ENCODE results near the gene SDK1. TPM values are rescaled to one million over a fixed set of nuclear protein-coding genes. Genes with fewer than 3 reads are reported as not detected.

Gene SDK1
- polyA plus RNA-seq, 1 donor, result 3.6 TPM

GRCh38 chr7:3283130-3283704 is 17.8 kb upstream of the SDK1 start:
- DNase-seq, result no peak

GRCh38 chr7:3285652-3286051 is 15.4 kb upstream of the SDK1 start:
- DNase-seq, result no peak

DNA sequence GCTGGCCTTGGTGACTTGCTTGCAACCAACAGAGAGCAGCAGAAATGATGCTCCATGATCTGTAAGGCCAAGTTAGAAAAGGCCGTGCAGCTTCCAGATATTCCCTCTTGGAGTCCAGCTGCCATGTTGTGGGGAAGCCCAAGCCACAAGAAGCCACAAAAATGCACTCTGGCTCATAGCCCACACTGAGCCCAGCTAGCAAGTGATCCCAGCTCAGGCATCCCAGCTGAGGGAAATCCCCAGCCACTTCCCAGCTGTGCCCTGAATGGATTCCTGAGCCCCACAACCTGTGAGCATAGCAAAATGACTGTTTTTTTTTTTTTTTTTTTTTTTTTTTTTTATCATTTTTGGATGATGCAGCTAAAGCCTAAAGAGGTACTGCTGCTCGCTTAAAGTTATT is 11.1 kb upstream of the SDK1 start:
- DNase-seq, result no peak

GRCh38 chr7:3292694-3293093 is 8.4 kb upstream of the SDK1 start:
- no peak for DNase-seq

GRCh38 chr7:3294432-3295100 is 6.5 kb upstream of the SDK1 start:
- DNase-seq, result no peak

DNA sequence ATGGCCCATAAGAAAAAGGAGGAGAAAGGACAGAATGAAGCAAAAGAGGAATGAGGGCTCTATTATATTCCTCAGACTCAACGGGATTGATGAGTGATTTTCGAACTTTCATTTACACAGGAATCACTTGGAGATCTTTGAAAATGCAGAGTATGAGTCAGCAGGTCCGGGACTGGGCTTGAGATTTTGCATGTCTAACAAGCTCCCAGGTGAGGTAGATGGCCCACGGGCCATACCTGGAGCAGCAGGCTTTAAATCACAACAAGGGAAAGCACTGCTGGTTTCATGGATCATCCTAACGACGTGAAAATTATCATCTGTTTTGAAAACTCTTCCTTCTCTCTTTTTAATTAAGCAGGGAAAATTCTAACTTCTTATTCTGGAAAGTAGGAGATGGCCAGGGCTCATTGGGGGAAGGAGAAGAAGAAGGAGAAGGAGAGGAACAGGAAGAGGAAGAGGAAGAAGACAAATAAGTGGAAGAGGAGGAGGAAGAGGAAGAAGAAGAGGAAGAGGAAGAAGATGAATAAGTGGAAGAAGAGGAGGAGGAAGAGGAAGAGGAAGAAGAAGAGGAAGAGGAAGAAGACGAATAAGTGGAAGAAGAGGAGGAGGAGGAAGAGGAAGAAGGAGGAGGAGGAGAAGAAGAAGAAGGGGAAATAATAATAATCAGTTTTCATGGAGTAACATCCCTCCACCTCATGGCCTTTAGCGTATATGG is 3.8 kb upstream of the SDK1 start:
- no peak for DNase-seq

DNA sequence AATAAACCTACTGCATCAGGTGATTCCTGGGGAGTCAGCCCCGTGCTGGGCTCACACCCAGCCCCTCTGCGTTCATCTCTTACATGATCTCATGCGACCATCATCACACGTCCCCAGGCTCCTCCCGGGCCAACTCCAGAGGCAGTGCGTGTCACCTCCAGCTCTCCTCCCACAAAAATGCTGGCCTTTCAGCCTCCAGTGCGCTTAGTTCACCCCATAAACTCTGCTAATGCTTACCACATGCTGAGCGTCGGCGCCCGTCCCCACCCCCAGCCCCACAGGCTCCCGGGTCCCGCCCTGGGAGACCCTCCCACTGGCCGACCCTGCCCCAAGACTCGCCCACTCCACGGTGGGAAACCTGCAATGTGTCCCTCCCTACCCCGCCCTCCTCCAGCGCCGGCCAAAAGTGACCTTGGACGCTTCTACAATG is 816 bp upstream of the SDK1 start:
- peak; percentile 7 for DNase-seq

DNA sequence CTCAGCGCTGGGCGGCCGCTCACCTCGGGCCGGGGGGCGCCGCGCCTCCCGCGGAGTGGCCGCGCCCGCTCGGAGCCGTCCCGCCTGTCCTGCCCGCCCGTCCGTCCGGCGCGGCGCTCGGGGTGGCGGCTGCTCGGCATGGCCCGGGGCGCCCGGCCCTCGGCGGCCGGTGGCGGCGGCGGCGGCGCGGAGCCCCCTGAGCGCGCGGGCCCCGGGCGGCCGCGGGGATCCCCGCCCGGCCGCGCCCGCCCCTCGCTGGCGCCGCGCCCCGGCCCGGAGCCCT is 338 bp downstream of the SDK1 start:
- DNase-seq, result no peak

DNA sequence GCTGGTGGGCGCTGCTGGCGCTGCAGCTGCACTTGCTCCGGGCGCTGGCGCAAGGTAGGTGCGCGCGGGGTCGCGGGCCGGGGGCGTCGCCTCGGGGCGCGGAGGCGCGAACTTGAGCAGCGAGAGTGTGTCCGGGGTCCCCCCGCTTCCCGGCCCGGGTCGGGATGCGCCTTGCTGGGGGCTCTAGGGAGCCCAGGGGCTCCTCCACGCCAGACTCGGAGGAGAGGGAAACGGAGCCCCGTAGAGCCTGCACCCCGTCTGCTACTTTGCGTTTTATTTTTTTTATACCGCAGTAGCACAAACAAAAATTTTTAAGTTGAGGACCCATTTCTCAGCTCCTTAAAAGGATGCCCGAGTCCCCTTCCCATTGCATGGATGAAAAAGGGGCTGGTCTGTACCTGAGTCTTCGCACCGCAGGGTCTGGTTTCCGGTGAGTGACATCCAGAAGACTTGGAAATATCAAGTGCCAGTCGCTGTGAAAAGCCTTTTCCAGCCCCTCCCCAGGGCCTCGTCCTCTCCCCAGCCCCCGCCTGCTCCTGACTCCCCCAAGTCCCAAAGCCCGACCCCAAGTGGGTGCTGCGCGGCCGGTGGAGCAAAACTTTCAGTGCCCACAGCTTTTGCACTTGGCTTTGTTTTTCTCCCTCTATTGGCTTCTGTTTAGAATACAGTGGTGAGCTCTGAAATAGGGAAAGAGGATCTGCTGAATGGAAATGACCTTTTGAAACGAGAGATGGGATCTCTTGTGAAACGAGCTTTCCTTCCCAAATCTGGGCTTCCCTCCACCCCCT is 973 bp downstream of the SDK1 start:
- peak; percentile 16 for DNase-seq

DNA sequence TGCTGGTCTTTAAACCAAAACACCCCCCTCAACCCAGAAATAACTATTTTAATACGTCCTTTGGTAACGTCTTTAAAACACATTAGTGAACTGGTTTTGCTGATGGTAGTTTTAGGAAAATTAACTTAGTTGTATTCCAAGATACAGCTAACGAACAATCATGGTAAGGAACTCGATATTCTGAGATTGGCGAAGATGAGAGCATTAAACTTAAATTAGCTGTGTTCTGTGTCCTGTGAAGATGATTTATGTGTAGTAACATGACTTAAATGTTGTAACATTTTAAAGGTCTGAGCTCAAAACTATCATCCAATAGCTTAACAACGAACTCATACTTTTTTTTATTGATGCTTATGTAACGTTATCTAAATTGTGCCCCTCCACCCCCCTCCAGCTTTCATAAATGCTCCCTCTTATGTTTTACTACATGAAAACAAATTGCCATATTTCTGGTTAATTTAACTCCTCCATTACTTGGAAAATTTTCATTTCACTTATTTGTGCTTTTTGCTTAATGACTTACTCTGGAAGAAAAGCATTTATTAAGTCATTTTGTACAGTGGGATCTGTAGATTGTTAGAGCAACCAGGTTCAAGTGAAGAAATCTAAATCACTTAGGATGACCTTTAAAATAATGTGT is 1.7 kb downstream of the SDK1 start:
- no peak for DNase-seq

- DNase-seq, result no peak
Observed at GRCh38 chr7:3304131-3304530, 3.1 kb downstream of the SDK1 start.

DNA sequence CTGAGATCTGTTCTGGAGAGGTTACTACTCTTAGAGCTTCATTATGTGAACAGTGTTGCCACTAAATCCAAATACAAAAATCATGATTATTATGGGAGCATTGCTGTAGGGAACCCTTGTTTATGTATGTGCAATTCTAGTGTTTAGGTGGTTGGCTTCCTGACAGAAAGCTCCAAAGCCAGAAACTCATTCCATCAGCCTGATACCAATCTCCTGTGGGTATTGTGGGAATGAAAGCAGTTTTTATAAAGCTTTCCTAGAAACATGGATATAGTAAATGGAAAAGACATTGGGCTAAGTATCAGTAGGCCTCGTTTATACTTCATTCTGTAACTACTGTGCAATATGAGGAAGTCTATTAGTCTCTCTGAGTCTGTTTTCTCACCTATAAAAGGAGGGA is 6.4 kb downstream of the SDK1 start:
- DNase-seq, result no peak

GRCh38 chr7:3309140-3309539 is 8.1 kb downstream of the SDK1 start:
- DNase-seq, result no peak

GRCh38 chr7:3309956-3310355 is 8.9 kb downstream of the SDK1 start:
- no peak for DNase-seq

DNA sequence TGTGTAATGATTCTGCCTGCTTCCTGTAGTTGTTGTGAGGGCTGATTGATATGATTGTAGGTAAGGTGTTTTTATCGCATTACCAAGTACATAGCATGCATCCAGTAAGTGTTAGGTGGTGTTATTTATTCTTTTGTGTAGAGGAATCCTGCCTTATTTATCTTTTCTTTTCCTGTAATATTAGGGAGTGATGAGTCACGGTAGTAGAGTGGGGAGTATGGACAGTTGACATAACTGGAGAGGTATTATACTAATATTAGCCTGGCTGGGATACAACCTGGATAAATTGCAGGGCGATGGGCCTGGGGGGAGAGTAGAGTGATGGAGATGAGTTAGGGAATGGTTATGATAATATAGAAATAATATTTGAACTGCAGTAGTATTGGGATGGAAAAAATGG is 9.8 kb downstream of the SDK1 start:
- no peak for DNase-seq

- DNase-seq, result no peak
Observed at GRCh38 chr7:3312583-3312982, 11.5 kb downstream of the SDK1 start.

DNA sequence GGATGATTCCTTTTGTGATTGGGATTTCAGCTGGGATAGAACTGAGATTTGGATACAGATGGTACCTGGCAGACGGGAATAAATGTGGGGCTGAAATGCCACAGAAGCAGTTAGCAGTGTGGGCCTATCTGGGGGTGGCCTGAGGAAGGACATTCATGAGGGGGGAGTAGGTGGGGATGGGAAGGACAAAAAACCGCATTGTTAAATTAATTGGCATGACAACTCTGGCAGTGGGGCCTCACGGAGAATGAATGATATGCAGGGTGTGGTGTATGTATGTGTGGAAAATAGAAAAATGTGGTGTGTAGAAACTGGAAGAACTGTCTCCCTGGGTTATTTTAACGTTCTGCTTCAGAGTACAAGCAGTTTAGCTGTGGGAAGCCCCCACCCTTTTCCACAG is 17.8 kb downstream of the SDK1 start:
- no peak for DNase-seq

DNA sequence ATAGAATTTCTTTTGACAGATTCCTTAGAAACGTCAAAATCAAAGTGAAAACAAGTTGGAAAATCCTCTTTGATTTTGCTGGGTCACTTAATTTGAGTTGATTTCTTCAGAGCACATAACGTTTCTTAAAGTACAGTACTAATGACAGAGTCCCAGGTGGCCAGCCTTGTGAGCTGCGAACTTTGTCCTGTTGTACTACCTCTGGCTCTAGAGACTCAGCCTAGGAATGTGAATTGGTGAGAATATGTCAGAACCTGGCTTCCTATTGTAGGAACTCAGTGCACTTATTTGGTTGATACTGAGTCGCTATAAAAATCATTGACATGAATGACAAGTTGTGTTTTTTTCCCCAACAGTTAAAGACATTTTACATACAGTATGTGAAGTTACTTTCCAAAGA is 20.2 kb downstream of the SDK1 start:
- DNase-seq, result no peak

DNA sequence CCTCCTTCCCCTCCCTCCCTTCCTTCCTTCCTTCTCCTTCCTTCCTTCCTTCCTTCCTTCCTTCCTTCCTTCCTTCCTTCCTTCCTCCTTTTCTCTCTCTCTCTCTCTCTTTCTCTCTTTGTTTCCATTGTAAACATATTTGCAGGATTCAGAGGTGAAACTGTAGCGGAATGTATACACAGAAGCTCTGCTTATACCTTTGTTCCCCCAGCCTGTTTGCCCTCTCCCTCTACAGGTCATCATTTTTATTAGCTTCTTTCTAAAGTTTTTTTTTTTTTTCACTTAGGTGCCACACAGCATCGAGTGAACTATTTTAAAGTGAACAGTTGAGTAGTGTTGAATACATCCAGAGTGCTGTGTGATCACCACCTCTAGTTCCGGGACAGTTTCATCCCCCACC is 20.7 kb downstream of the SDK1 start:
- no peak for DNase-seq

GRCh38 chr7:3326246-3326645 is 25.2 kb downstream of the SDK1 start:
- no peak for DNase-seq

DNA sequence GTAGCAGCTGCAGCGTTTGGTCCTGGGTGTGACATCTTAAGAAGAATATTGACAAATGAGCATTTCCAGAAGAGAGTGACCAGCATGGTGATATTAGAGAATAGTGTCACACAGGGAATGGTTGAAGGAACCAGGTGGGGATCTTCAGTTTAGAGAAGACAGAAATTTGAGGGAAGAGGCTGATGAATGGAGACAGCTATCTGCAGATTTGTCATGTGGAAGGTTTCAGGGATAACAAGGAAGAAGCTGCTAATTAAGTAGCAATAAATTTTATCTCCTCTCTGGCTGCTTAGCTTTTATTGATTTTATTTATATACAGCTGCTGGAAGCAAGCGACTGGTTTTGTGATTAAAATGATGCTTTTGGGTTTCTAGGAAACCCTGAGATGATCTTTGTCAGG is 26.0 kb downstream of the SDK1 start:
- DNase-seq, result no peak

DNA sequence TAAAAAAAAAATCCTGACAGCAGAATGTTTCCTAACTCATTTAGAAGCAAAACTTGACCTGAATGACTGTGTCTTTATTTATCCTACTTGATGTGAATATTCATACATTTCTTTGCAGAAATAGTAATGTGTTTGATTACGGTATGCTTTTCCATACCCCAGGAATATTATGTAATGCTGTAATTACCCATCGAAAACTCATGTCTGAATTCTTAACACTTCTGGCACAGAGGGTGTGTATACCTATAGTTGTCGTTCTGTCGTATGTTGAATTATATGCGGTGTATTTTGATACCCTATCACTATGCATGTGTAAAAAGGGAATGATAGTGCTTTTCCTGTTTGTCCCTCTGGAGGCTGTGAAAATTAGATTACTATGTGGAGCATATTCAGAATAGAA is 26.6 kb downstream of the SDK1 start:
- DNase-seq, result no peak

GRCh38 chr7:3332308-3332707 is 31.3 kb downstream of the SDK1 start:
- no peak for DNase-seq

All from hindlimb muscle (tissue), 1 donor.